Stromal cell of bone marrow (primary cell): ENCODE data around the gene COX4I1.

Experiments
- DNase-seq: peaks from one replicate; pipeline ENCODE4 v3.0.0-alpha.2; 2012; ENCODE audit warnings: low read depth

Gene COX4I1

GRCh38 chr16:85799497-85800320, at the start of gene COX4I1, which contains the start of gene EMC8:
Gene COX4I1 (plus strand): TSS chr16:85799695. CDS start chr16:85801206, 1,511 bp downstream.
Gene EMC8 (minus strand): TSS chr16:85799544. CDS start chr16:85799295, 249 bp downstream.
- DNase-seq = peak; percentile 88

- DNase-seq = no peak
These were observed 49.7 kb upstream of the COX4I1 start for GRCh38 chr16:85749771-85750145.

- no peak for DNase-seq
These were observed 49.2 kb upstream of the COX4I1 start for GRCh38 chr16:85750146-85750826.

GRCh38 chr16:85750827-85751697, 48.4 kb upstream of the COX4I1 start, which contains the start of gene C16orf74:
Gene C16orf74 (minus strand): TSS chr16:85751096. CDS start chr16:85735217, 15,879 bp downstream.
- peak; percentile 12 for DNase-seq

GRCh38 chr16:85751698-85752501, 47.6 kb upstream of the COX4I1 start:
- DNase-seq = no peak

GRCh38 chr16:85752511-85753420, 46.7 kb upstream of the COX4I1 start:
- DNase-seq = no peak

- no peak for DNase-seq
These were observed 45.9 kb upstream of the COX4I1 start for GRCh38 chr16:85753559-85753958.

- DNase-seq = no peak
These were observed 45.5 kb upstream of the COX4I1 start for GRCh38 chr16:85753976-85754375.

GRCh38 chr16:85754413-85754812, 45.1 kb upstream of the COX4I1 start:
- no peak for DNase-seq

- no peak for DNase-seq
These were observed 43.3 kb upstream of the COX4I1 start for GRCh38 chr16:85755929-85756768.

- peak; percentile 65 for DNase-seq
These were observed 42.1 kb upstream of the COX4I1 start for GRCh38 chr16:85757341-85757822.

GRCh38 chr16:85759136-85759535, 40.4 kb upstream of the COX4I1 start:
- no peak for DNase-seq

- no peak for DNase-seq
These were observed 39.7 kb upstream of the COX4I1 start for GRCh38 chr16:85759631-85760419.

GRCh38 chr16:85761861-85762260, 37.6 kb upstream of the COX4I1 start:
- DNase-seq = no peak

- DNase-seq = no peak
These were observed 36.5 kb upstream of the COX4I1 start for GRCh38 chr16:85762970-85763369.

- DNase-seq = no peak
These were observed 35.9 kb upstream of the COX4I1 start for GRCh38 chr16:85763616-85764015.

GRCh38 chr16:85765211-85765610, 34.3 kb upstream of the COX4I1 start:
- DNase-seq = no peak

GRCh38 chr16:85765767-85766166, 33.7 kb upstream of the COX4I1 start:
- DNase-seq = no peak
